ENCODE results near the gene DDAH2. TPM values are rescaled to one million over a fixed set of nuclear protein-coding genes. Genes with fewer than 3 reads are reported as not detected.

DDAH2 gene
- polyA plus RNA-seq, 4 donors: 64.4 to 89.7 (median 76.1) TPM

DNA sequence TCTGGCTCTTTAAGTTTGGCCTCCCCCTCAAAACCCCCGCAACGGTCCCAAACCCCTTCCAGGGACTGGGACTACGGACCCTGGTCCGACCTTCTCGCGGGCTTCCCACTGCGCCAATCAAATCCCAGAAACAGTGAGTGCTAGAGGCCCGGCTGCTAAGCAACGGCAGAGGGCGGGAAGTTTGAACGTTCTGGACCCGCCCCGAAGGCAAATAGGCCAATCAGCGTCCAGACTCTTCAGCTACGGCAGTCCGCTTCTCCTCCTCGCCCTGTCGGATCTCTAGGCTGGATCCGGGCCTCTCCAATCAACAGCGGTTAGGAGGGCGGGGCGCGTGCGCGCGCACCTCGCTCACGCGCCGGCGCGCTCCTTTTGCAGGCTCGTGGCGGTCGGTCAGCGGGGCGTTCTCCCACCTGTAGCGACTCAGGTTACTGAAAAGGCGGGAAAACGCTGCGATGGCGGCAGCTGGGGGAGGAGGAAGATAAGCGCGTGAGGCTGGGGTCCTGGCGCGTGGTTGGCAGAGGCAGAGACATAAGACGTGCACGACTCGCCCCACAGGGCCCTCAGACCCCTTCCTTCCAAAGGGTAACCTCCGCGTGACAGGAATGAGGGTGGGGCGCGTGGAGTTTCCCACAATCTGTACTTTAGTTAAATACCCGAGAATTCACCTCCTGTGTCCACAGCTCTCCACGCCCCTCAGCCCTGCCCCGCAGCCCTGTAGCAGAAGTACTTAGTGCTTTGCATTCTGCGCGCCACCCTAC is 10.7 kb upstream of the DDAH2 start, which contains the start of gene MSH5:
Gene MSH5 (plus strand): TSS at position 367 of the 758 bp plus-strand sequence. CDS start 462 bp downstream, outside the sequence.
- H3K27ac ChIP-seq (ENCODE audit: low read depth in 1 of 3, low read length in 2 of 3): peak within 1 kb of the TSS; percentile 94 to 98 (median 97)
- DNase-seq: peak; percentile 100
- H3K4me1 ChIP-seq (ENCODE audit: control insufficient read depth in 3 of 3, insufficient read depth in 2 of 3, low read depth in 1 of 3, low read length in 2 of 3): peaks cover 3 to 41% (median 10%) of the 10 kb centered on the region in 3 donors
- peak within 1 kb of the TSS; percentile 60 to 78 (median 74) for H3K4me3 ChIP-seq (ENCODE audit: low read depth in 1 of 3, low read length in 3 of 3)
- H3K27me3 ChIP-seq (ENCODE audit: control insufficient read depth in 3 of 3, insufficient read depth in 3 of 3, low read length in 3 of 3): no peaks in the 10 kb centered on the region
- FAIRE-seq: no peak
- no peaks in the 10 kb centered on the region for H3K9me3 ChIP-seq (ENCODE audit: control insufficient read depth in 2 of 2, insufficient read depth in 1 of 2, low read depth in 1 of 2, low read length in 1 of 2)
- H3K36me3 ChIP-seq (ENCODE audit: control insufficient read depth in 3 of 3, insufficient read depth in 2 of 3, low read depth in 1 of 3, low read length in 3 of 3): peaks cover 0 to 25% (median 0%) of the 10 kb centered on the region in 3 donors
- WGBS, 3 donors: 0% methylated on average over 53 to 58 of the region's 58 CpGs

DNA sequence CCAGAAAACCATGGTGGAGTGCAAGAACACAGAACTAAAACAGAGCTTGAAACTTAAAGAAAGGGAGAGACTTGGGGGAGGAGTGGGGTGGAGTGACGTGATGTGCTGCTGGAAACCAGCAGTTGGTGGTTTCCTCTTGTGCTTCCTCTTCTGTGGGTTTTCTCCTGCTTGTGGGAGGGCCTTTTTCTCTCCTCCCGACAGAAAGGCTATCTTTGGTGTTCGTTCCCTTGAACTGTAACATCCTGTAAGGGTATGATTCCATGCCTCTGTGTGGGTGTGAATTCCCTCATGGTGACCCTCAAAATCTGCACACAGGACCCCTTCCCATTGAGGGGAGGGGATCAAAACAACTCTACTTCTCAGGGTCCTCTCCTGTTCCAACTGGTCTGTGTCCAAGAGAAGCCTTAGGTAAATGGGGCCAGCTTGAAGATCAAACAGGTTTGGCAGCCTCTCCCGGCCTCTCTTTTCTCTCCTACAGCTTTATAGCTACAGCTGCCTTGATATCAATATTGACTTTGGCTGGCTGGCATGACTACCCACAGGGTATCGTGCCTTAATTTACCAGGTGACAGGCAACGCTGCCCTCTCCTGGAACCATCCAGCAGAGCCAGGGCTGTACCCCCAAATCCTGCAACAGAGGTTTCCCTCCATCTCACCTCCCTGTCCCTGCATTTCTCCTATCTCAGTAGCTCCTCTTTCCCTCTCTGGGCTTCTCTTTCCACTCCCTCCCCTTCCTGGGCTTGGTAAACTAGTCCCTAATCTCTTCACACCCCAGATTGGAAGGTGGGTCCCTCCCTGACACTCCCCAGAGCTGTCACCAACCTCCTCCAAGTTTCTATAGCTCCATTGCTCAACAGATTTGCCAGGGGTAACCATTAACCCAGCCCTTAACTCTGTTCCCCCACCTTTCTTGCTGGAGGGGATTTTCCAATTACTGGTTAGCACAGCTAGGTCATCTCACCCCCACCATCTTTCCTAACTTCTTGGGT is 9.2 kb upstream of the DDAH2 start:
- H3K27ac ChIP-seq (ENCODE audit: low read depth in 1 of 3, low read length in 2 of 3): peak overlapping the region; percentile 94 to 98 (median 97)
- peak; percentile 95 to 96 for DNase-seq
- WGBS, 3 donors: 1 to 11% (median 5%) methylated on average over 6 of the region's 6 CpGs
- no peaks in the 10 kb centered on the region for H3K9me3 ChIP-seq (ENCODE audit: control insufficient read depth in 2 of 2, insufficient read depth in 1 of 2, low read depth in 1 of 2, low read length in 1 of 2)
- no peak for FAIRE-seq
- H3K36me3 ChIP-seq (ENCODE audit: control insufficient read depth in 3 of 3, insufficient read depth in 2 of 3, low read depth in 1 of 3, low read length in 3 of 3): peaks cover 0 to 35% (median 2%) of the 10 kb centered on the region in 3 donors
- H3K4me1 ChIP-seq (ENCODE audit: control insufficient read depth in 3 of 3, insufficient read depth in 2 of 3, low read depth in 1 of 3, low read length in 2 of 3): peaks cover 3 to 53% (median 12%) of the 10 kb centered on the region in 3 donors
- no peaks in the 10 kb centered on the region for H3K27me3 ChIP-seq (ENCODE audit: control insufficient read depth in 3 of 3, insufficient read depth in 3 of 3, low read length in 3 of 3)
- peak overlapping the region in 1 of 3 donors; percentile 7 for H3K4me3 ChIP-seq (ENCODE audit: low read depth in 1 of 3, low read length in 3 of 3)

DNA sequence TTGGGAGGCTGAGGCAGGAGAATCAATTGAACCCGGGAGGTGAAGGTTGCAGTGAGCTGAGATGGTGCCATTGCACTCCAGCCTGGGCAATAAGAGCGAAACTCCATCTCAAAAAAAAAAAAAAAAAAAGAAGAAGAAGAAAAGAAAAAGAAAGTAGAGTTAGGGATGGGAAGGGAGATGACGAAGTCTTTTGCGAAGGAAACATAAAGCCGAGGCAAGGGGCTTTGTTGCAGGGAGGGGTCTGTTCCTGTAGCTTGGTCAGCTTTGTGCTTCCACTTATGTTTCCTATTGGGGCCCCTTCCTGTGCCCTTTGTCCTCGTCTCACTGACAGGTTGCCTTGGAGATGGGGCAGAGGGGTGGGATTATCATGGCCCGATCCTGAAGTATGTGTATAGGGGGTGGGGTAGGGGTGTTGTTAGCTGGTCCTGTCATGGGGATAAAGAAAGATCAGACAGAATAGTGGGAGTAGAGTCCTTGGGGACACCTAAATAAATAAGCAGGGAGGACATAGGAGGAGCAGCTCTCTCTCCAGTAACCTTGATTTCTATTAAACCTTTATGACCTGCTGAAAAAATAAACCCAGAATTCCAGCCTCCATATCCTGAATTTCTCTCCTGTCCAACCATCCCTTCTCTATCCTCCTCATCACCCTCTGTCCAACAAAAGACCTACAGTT is 8.4 kb upstream of the DDAH2 start:
- no peaks in the 10 kb centered on the region for H3K27me3 ChIP-seq (ENCODE audit: control insufficient read depth in 3 of 3, insufficient read depth in 3 of 3, low read length in 3 of 3)
- peak overlapping the region in 1 of 3 donors; percentile 7 for H3K4me3 ChIP-seq (ENCODE audit: low read depth in 1 of 3, low read length in 3 of 3)
- FAIRE-seq (no peak), DNase-seq (peak; percentile 60 to 95)
- peaks cover 3 to 53% (median 12%) of the 10 kb centered on the region in 3 donors for H3K4me1 ChIP-seq (ENCODE audit: control insufficient read depth in 3 of 3, insufficient read depth in 2 of 3, low read depth in 1 of 3, low read length in 2 of 3)
- peaks cover 3 to 43% (median 4%) of the 10 kb centered on the region in 3 donors for H3K36me3 ChIP-seq (ENCODE audit: control insufficient read depth in 3 of 3, insufficient read depth in 2 of 3, low read depth in 1 of 3, low read length in 3 of 3)
- peak overlapping the region; percentile 94 to 98 (median 97) for H3K27ac ChIP-seq (ENCODE audit: low read depth in 1 of 3, low read length in 2 of 3)
- H3K9me3 ChIP-seq (ENCODE audit: control insufficient read depth in 2 of 2, insufficient read depth in 1 of 2, low read depth in 1 of 2, low read length in 1 of 2): no peaks in the 10 kb centered on the region
- 3 to 30% (median 24%) methylated on average over 7 of the region's 7 CpGs for WGBS, 3 donors

DNA sequence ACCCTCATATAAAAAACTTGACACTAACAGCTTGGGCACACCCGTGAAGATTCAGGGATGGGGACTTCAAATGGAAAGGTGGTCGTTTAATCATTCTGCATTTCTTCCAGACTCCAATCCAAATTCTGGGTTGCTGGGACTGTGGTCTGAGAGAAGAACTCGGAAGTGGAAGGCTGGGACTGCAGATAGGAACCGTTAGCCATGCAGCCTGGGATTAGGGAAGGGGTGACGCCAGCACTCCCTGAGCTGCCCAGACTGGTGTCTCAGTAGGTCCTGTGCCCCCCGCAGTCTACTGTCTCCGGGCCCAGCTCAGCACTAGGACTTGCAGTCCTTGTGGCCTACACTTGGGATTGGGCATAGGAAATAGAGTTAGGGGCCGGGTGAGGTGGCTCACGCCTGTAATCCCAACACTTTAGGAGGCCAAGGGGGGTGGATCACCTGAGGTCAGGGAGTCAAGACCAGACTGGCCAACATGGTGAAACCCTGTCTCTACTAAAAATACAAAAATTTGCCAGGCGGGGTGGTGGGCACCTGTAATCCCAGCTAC is 7.7 kb upstream of the DDAH2 start:
- 14 to 28% (median 24%) methylated on average over 10 of the region's 10 CpGs for WGBS, 3 donors
- Histone ChIP-seq H3K4me1 (ENCODE audit: control insufficient read depth in 3 of 3, insufficient read depth in 2 of 3, low read depth in 1 of 3, low read length in 2 of 3) (peaks cover 3 to 57% (median 12%) of the 10 kb centered on the region in 3 donors), H3K36me3 (ENCODE audit: control insufficient read depth in 3 of 3, insufficient read depth in 2 of 3, low read depth in 1 of 3, low read length in 3 of 3) (peaks cover 6 to 42% (median 7%) of the 10 kb centered on the region in 3 donors), H3K27ac (ENCODE audit: low read depth in 1 of 3, low read length in 2 of 3) (peak overlapping the region; percentile 92 to 98 (median 97)), H3K4me3 (ENCODE audit: low read depth in 1 of 3, low read length in 3 of 3) (peak overlapping the region in 2 of 3 donors; percentile 72 to 79), H3K9me3 (ENCODE audit: control insufficient read depth in 2 of 2, insufficient read depth in 1 of 2, low read depth in 1 of 2, low read length in 1 of 2) (no peaks in the 10 kb centered on the region), H3K27me3 (ENCODE audit: control insufficient read depth in 3 of 3, insufficient read depth in 3 of 3, low read length in 3 of 3) (no peaks in the 10 kb centered on the region)
- no peak for FAIRE-seq
- DNase-seq: peak in 1 of 2 donors; percentile 53

DNA sequence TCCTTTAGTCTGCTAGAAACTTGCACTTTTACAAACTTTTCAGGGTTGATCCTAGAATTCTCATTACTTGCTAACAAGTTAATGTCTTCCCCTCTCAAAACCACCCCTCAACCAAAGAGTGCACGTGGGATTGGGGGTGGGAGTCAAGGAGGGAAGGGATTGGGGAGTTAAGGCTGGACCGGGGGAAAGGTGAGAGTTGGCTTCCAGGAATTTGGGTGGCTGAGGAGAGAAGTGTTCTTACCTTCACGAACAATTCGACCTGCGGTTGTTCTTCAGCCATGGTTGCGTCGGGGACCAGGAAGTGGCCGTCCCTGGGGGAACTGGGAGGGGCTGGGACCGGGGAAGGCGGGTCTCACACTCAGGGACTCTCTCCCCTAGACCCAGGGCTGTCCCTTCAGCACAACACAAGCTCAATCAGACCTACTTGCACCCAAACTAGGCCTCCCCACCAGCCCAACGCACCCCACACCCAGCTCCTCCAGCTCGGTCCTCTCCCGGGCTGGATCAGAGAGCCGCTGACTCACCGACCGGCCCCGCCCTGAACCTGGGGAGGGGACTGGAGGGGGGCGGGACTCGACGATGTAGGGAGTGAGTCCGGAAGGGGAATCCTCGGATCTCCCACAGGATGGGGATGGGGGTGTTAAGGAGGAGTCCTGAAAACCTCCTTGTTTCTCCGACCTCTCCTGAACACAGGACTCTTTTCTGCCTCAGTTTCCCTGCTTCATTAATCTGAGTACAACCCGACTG is 7.1 kb upstream of the DDAH2 start, which contains the start of gene CLIC1:
Gene CLIC1 (minus strand): TSS at position 510 of the 747 bp plus-strand sequence. CDS start 230 bp downstream, at position 280.
- H3K36me3 ChIP-seq (ENCODE audit: control insufficient read depth in 3 of 3, insufficient read depth in 2 of 3, low read depth in 1 of 3, low read length in 3 of 3): peaks cover 11 to 40% (median 11%) of the 10 kb centered on the region in 3 donors
- WGBS, 3 donors: 0 to 1% (median 1%) methylated on average over 17 to 24 of the region's 24 CpGs
- peak within 1 kb of the TSS; percentile 63 to 79 (median 72) for H3K4me3 ChIP-seq (ENCODE audit: low read depth in 1 of 3, low read length in 3 of 3)
- DNase-seq: peak; percentile 94 to 95
- no peak for FAIRE-seq
- H3K4me1 ChIP-seq (ENCODE audit: control insufficient read depth in 3 of 3, insufficient read depth in 2 of 3, low read depth in 1 of 3, low read length in 2 of 3): peaks cover 3 to 60% (median 12%) of the 10 kb centered on the region in 3 donors
- peak within 1 kb of the TSS; percentile 94 to 98 (median 97) for H3K27ac ChIP-seq (ENCODE audit: low read depth in 1 of 3, low read length in 2 of 3)
- no peaks in the 10 kb centered on the region for H3K27me3 ChIP-seq (ENCODE audit: control insufficient read depth in 3 of 3, insufficient read depth in 3 of 3, low read length in 3 of 3)
- no peaks in the 10 kb centered on the region for H3K9me3 ChIP-seq (ENCODE audit: control insufficient read depth in 2 of 2, insufficient read depth in 1 of 2, low read depth in 1 of 2, low read length in 1 of 2)

DNA sequence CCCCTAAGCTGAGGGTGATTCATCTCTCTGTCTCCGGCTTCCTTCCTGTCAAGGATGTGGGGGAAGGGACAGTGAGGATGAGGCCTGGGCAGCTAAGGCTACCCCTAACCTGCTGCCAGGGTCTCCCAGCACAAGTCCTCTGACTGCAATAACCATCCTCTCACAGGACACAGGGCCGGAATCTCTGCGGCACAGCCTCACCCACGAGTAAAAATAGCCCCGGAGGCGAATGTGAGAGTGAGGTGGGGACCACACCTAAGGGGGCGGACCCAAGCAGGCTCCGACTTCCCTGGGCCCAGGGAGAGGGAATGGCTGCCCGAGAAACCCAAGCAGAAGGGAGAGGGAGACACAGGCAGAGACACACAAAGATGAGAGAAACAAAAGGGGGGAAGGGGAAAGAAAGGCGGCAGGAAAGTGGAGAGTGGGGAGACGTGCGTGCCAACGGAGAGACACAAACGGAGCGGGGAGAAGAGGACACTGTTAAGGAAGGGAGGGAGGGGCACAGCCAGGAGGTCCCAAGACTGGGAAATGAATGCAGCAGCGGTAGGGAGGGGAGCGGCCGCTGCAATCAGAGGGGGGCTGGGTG is 5.8 kb upstream of the DDAH2 start:
- Histone ChIP-seq H3K27ac (ENCODE audit: low read depth in 1 of 3, low read length in 2 of 3) (peak overlapping the region; percentile 92 to 98 (median 97)), H3K36me3 (ENCODE audit: control insufficient read depth in 3 of 3, insufficient read depth in 2 of 3, low read depth in 1 of 3, low read length in 3 of 3) (peaks cover 11 to 48% (median 11%) of the 10 kb centered on the region in 3 donors), H3K9me3 (ENCODE audit: control insufficient read depth in 2 of 2, insufficient read depth in 1 of 2, low read depth in 1 of 2, low read length in 1 of 2) (no peaks in the 10 kb centered on the region), H3K27me3 (ENCODE audit: control insufficient read depth in 3 of 3, insufficient read depth in 3 of 3, low read length in 3 of 3) (no peaks in the 10 kb centered on the region), H3K4me1 (ENCODE audit: control insufficient read depth in 3 of 3, insufficient read depth in 2 of 3, low read depth in 1 of 3, low read length in 2 of 3) (peaks cover 3 to 58% (median 12%) of the 10 kb centered on the region in 3 donors), H3K4me3 (ENCODE audit: low read depth in 1 of 3, low read length in 3 of 3) (peak overlapping the region; percentile 63 to 79 (median 72))
- DNase-seq (peak; percentile 83 to 87), FAIRE-seq (no peak)
- WGBS, 3 donors: 0 to 3% (median 0%) methylated on average over 17 to 18 of the region's 18 CpGs

All from small intestine (tissue), 7 donors.